Mammary epithelial cell (primary cell): Measurements from ENCODE around the gene MEAK7.

Source experiments
- CTCF ChIP-seq, 2 donors: IDR thresholded peaks in 1 of 2; conservative IDR thresholded peaks in 1 of 2; 2 replicates each; pipeline ENCODE4 v1.5.1; 2011 to 2012; ENCODE audit warnings: inconsistent platforms in 2 of 2, low read length in 2 of 2, mild to moderate bottlenecking in 2 of 2, control low read depth in 1 of 2, low read depth in 1 of 2; ENCODE audit not compliant: insufficient read depth in 1 of 2; ENCODE audit errors: extremely low read depth in 1 of 2
- EZH2 ChIP-seq: IDR thresholded peaks from 2 replicates; pipeline ENCODE4 v1.6.1; 2012; ENCODE audit warnings: low read length, inconsistent platforms, borderline replicate concordance

GRCh38 chr16:84534815-84535214 lies 30.4 kb upstream of the MEAK7 start:
- TF ChIP-seq CTCF (conservative IDR thresholded peaks at IDR 0.05 in 1 of 2, IDR thresholded peaks at IDR 0.05 in 1 of 2; ENCODE audit: extremely low read depth in 1 of 2, insufficient read depth in 1 of 2, low read depth in 1 of 2, low read length in 2 of 2) (no peak), EZH2 (no peak)
